BE2C (cell line): Measurements from ENCODE around the gene PLA2G2D.

Experiments used
- DNase-seq: peaks from one replicate; pipeline ENCODE4 v3.0.0-alpha.2; 2020
- H3K27me3 ChIP-seq: fragments of 250-450 bp; sonication (Bioruptor Pico); 2 replicates; pipeline ENCODE4 v1.5.1; 2020; ENCODE audit warnings: mild to moderate bottlenecking
- H3K36me3 ChIP-seq: fragments of 250-450 bp; sonication (Bioruptor Pico); 2 replicates; pipeline ENCODE4 v1.5.1; 2020; ENCODE audit warnings: mild to moderate bottlenecking
- H3K4me1 ChIP-seq: fragments of 250-450 bp; sonication (Bioruptor Pico); 2 replicates; pipeline ENCODE4 v1.5.1; 2020
- H3K4me3 ChIP-seq: 2 replicates; pipeline ENCODE4 v1.5.1; 2011; ENCODE audit warnings: low read depth, low read length
- H3K9me3 ChIP-seq: fragments of 250-450 bp; sonication (Bioruptor Pico); 2 replicates; pipeline ENCODE4 v1.5.1; 2020
- TF ChIP-seq, protein P1 (sequence below): IDR thresholded peaks from 2 replicates; pipeline ENCODE4 v1.5.1; 2012; ENCODE audit warnings: mild to moderate bottlenecking, low read depth, low read length

The PLA2G2D gene

DNA sequence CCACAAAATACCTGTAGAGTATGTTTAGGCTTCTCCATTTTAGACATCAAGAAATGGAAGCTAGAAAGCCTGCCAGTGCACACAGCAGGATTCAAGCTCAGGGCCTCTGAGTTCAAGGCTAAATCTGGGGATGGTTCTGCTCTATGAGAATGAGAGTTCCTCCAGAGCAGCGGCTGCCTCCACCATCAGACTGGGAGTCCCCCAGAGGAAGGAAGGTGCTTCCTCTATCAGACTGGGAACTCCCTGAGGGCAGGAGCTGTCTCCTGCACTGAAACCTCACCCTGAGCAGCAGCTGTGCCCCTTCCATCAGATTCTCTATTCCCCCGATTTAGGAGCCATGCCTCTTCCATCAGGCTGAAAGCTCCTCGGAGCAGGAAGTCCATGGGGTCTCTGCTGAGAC is 29.2 kb downstream of the PLA2G2D start:
- Histone ChIP-seq H3K36me3 (no peaks in the 10 kb centered on the region), H3K27me3 (no peaks in the 10 kb centered on the region)

DNA sequence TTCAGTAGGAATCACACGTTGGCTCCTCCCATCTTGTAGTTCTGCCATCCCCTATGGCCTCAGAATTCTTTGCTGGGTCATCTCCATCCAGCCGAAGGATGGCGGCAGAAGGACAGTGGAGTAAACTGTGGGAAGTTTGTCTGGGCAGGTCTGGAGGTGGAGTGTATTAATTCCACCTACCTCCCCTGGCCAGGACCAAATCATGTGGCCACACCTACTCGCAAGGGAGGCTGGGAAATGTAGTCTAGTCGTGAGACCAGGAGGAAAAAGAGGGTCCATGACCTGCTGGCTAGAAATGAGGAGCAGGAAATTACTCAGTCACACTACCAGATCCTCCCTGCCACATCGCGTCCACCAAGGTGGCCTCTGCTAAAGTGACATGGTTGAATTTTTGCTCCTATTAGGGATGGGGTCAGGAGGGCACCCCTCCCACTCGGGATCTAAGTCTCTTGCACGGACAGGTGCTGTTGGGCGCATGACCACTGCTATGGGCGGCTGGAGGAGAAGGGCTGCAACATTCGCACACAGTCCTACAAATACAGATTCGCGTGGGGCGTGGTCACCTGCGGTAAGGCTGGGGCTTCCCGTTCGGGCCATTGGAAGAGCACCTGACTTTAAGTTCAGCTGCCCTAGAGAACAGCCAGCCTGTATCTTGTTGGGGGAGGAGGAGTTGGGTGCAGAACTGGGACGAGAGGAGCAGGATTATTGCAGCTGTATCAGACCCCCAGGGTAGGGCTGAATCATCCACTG is 29.8 kb downstream of the PLA2G2D start:
- Histone ChIP-seq H3K9me3 (no peaks in the 10 kb centered on the region), H3K27me3 (no peaks in the 10 kb centered on the region), H3K4me1 (no peaks in the 10 kb centered on the region), H3K4me3 (no peak overlapping the region), H3K36me3 (no peaks in the 10 kb centered on the region)
- no peak for DNase-seq
- TF ChIP-seq, protein P1, sequence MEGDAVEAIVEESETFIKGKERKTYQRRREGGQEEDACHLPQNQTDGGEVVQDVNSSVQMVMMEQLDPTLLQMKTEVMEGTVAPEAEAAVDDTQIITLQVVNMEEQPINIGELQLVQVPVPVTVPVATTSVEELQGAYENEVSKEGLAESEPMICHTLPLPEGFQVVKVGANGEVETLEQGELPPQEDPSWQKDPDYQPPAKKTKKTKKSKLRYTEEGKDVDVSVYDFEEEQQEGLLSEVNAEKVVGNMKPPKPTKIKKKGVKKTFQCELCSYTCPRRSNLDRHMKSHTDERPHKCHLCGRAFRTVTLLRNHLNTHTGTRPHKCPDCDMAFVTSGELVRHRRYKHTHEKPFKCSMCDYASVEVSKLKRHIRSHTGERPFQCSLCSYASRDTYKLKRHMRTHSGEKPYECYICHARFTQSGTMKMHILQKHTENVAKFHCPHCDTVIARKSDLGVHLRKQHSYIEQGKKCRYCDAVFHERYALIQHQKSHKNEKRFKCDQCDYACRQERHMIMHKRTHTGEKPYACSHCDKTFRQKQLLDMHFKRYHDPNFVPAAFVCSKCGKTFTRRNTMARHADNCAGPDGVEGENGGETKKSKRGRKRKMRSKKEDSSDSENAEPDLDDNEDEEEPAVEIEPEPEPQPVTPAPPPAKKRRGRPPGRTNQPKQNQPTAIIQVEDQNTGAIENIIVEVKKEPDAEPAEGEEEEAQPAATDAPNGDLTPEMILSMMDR = no peak

More for the DNA sequence above, 29.2 kb downstream of the PLA2G2D start:
- no peak for DNase-seq
- TF ChIP-seq, protein P1 = no peak
- H3K4me1 ChIP-seq = no peaks in the 10 kb centered on the region
- no peak overlapping the region for H3K4me3 ChIP-seq
- no peaks in the 10 kb centered on the region for H3K9me3 ChIP-seq

DNA sequence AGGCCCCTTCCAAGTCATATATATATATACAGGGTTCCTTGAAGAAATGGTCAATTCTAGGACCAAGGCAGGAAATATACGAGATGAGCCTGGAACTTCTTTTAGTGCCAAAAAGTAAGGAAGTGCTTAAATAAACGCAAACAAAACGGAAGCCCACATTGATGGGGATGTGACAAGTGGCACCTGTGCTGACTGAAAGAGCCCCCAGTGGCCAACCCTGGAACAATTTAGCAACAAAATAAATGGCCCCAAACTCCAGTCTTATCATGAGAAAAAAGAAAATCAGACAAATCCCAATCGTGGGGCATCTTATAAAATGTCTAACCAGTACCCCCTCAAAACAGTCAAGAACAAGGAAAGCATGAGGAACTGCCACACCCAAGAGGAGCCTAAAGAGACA is 31.7 kb downstream of the PLA2G2D start:
- H3K27me3 ChIP-seq = no peaks in the 10 kb centered on the region
- H3K4me3 ChIP-seq = no peak overlapping the region
- DNase-seq = no peak
- no peaks in the 10 kb centered on the region for H3K36me3 ChIP-seq
- TF ChIP-seq, protein P1 = peak; percentile 18; the same call in 1 of the 2 replicates
- no peaks in the 10 kb centered on the region for H3K9me3 ChIP-seq
- H3K4me1 ChIP-seq = no peaks in the 10 kb centered on the region

DNA sequence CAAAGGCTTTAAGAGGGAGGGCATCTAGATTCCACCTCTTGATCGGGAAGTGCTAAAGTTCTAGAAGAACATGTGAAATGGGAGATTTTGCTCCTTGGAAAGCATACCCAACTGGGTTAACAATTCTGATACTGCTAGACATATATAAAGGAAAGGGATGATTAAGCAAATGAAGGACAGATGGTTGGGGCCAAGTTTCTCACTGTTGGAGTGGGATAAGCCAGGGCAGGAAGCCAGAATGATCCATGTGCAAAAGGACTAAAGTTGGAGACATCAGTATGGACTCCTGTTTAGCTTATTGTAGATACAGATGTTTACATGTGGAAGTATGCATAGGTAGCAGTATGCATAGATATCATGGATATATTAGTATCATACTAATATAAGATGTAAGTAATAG is 32.5 kb downstream of the PLA2G2D start:
- H3K27me3 ChIP-seq = no peaks in the 10 kb centered on the region
- H3K4me1 ChIP-seq = no peaks in the 10 kb centered on the region
- TF ChIP-seq, protein P1 = no peak
- no peak overlapping the region for H3K4me3 ChIP-seq
- no peaks in the 10 kb centered on the region for H3K9me3 ChIP-seq
- DNase-seq = no peak
- H3K36me3 ChIP-seq = no peaks in the 10 kb centered on the region

DNA sequence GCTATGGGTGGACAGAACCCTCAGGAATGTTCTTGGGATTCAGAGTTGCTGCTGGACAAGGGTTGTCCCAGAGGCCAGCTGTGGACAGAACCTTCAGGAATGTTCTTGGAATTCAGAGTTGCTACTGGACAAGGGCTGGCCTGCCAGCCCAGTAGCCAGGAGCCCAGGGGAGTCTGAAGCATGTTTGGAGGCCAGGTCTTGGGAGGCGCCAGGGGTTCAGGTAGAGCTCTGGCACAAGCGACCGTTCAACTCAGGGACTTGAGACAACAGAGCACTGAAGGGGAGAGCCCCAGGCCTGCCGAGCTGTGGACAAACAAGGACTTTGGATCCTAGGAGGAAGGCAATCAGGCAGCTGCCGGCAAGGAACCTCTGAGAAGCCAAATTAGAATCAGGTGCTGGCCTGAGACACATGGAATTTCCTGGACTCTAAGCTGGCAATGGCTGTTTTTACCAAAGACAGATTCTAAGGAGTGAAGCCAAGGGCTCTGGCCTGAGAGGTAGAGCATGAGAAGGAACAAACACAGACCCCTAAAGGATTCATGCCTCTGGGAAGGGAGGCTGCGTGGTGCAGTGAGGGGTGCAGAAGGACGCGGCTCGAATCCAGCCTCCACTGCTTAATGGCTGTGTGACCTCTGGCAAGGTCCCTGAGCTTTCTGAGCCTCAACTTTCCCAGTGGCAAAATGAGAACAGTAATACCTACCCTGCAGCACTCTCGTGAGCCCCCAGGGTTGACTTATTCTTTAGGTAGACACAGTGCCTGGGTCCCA is 36.0 kb downstream of the PLA2G2D start:
- Histone ChIP-seq H3K4me3 (no peak overlapping the region), H3K9me3 (no peaks in the 10 kb centered on the region), H3K4me1 (no peaks in the 10 kb centered on the region), H3K36me3 (no peaks in the 10 kb centered on the region), H3K27me3 (no peaks in the 10 kb centered on the region)
- no peak for DNase-seq
- TF ChIP-seq, protein P1 = no peak

DNA sequence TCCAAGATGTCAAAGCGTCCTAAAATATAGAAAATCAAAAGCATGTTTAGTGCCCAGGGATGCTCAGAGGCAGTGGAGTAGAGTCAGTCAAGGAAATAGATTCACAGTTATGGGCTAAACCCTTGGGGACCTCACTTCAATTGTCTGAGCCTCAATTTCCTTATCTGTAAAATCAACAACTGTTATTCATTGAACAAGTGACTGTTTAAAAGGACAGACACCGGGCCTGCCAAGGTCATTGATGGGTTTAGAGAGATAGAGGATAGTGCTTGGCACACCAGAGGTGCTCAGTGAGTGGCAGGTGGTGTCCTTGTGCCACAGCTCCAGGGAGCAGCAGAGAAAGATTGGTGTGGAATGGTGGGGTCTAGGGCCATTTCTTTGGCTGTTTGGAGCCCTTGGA is 36.6 kb downstream of the PLA2G2D start:
- no peak for DNase-seq
- TF ChIP-seq, protein P1 = no peak
- no peaks in the 10 kb centered on the region for H3K27me3 ChIP-seq
- H3K9me3 ChIP-seq = no peaks in the 10 kb centered on the region
- no peak overlapping the region for H3K4me3 ChIP-seq
- no peaks in the 10 kb centered on the region for H3K4me1 ChIP-seq
- no peaks in the 10 kb centered on the region for H3K36me3 ChIP-seq
